GM18505 (cell line): ENCODE results near the gene ZNF112.

Source experiments
- ATAC-seq: cut with Tn5 transposase; IDR thresholded peaks from one replicate; pipeline ENCODE4 v1.9.1; 2021; ENCODE audit not compliant: unreplicated experiment
- POLR2A ChIP-seq: IDR thresholded peaks from 4 replicates; pipeline ENCODE4 v1.6.1; 2011; ENCODE audit warnings: borderline replicate concordance; ENCODE audit not compliant: insufficient read depth, insufficient read length; ENCODE audit errors: extremely low read depth

ZNF112 gene

DNA sequence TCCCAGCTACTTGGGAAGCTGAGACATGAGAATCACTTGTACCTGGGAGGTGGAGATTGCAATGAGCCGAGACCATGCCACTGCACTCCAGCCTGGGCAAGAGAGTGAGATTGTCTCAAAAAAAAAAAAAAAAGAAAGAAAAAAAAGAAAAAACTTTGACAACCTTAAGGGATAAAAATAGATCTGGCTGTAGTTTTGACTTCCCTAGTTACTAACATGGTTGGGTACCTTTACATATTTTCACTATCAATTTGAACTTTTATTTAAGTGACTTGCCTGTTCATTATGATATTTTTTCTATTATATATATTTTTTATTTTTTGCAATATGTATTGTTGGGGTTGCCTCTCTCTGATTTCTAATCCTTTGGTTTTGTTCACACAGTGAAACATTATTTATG, 43.2 kb downstream of the ZNF112 start:
- no peak for TF ChIP-seq POLR2A
- ATAC-seq, result no peak

DNA sequence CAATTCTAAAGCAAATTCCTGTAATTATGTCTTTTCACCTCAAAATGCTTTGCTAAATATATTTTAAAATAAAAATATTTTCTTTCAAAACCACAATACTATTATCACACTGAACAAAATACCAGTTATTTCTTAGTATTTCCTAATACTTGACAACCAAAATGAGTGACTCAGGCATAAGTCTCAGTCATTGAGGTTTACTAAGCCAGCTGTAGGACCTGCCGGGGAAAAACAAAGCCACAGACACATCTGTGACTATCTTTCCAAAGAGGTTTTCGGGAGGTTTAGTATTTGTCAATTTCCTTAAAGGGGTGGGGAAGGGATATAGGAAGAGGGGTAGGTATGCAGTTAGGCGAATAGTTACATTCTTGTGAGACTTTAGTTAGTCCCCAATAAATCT, 48.5 kb downstream of the ZNF112 start:
- TF ChIP-seq POLR2A, result no peak
- no peak for ATAC-seq

DNA sequence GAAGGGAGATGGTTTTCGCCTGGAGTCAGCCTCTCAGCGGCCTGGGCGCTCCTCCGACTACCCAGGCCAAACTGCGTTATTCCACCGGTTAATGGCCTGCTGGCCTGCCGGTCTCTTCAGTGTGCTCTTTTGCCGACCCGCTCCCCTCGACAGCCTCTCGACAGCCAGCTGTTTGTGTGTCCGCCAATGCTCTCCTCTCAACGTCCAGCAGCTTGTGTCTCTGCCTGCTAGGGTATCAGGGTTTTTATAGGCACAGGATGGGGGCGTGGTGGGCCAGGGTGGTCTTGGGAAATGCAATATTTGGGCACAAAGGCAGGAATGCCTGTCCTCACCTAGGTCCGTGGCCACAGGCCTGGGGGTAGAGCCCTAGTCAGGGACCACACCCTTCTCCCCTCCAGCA, 50.2 kb downstream of the ZNF112 start:
- TF ChIP-seq POLR2A, result no peak
- no peak for ATAC-seq

DNA sequence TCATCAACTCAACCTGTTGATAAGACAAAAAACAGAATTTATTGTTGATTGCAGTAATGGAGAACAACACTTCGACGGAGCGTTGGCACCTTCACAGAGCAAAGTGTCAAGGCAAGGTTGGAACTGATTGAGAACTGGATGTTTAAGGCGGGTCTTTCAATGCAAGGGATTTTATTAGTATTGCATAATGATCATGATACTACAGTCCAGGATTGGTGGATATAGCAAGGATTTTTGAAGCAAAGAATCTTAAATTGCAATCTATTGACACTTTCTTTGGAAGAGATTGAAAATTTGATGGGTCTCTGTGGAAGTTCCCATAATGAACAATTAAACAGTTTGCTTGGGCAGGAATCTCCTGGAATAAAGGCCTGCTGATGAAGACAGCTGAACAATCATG, 51.0 kb downstream of the ZNF112 start:
- TF ChIP-seq POLR2A, result no peak

DNA sequence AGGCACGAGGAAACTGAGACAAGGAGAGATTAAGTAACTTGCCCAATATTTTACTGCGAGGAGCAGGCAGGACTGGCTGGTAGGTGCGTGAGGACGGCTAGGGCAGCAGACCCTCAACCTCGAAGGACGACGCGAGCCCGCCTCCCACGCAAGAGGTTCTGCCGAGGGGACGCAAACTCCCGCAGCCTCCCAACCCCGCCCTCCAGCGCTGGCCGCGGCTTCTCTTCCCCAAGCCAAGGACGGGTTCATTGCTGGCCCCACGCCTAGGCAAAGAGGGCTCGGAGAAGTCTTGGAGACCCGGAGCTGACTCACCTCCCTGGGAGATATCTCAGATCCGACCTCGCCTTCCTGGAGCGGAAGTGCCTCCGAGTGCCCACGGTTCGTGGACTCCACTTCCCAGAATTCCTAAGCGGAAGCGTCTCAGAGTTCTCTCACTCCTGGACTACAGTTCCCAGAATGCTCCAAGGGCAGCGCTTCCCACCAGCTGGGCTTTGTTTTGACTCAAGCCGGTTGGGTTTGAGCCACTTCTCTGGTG, 51.8 kb downstream of the ZNF112 start, which contains the start of gene ZNF235:
Gene ZNF235 (minus strand): TSS at position 367 of the 535 bp plus-strand sequence. CDS start 1,621 bp downstream, outside the sequence.
- TF ChIP-seq POLR2A, result peak; percentile 75
- ATAC-seq, result peak; percentile 84

More for the DNA sequence above, 51.0 kb downstream of the ZNF112 start:
- ATAC-seq, result no peak

DNA sequence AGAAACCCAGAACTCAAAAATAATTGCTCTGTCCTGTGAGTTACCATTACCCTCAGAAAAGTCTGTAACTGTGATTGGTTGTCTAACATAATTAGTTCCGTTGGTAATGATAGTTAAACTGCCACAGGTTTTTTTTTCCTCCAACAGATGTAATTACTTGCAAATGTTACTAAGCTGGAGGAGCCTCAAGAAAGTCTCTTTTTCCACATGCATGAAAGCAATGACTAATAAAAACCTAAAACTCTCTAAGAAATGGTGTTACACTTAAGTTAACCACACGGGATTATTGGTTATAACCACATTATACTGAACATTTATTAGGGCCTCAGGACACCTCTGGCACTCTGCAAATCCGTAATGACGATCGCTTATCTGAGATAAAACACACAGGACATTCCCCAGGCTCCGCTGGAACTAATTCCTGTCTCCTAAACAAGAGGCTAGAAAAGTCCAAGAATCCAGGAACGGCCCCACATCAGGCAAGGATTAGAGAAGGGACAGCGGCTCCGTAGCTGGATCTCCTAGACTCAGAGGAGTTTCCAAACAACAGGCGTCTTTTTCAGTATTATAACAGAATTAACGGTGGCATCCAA, 52.4 kb downstream of the ZNF112 start:
- TF ChIP-seq POLR2A, result no peak
- no peak for ATAC-seq

DNA sequence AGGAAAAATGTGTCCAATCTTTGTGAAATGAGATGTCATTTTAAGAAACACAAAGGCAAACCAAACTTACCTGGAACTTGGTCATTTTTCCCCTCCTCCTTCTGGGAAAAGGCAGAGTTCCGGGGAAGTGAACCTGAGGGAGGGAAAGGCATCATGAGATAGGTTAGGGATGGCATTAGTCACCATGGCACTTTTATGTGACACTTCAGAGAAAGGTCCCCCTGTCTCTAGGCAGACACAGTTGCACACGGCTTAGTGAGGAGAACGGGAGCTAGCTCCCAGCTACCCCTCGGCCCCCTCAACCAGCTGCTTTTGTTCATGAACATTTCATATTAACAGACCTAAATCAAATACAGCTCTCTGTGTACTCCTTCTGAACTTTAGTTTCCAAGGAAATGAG, 53.2 kb downstream of the ZNF112 start:
- TF ChIP-seq POLR2A, result no peak
- ATAC-seq, result no peak

DNA sequence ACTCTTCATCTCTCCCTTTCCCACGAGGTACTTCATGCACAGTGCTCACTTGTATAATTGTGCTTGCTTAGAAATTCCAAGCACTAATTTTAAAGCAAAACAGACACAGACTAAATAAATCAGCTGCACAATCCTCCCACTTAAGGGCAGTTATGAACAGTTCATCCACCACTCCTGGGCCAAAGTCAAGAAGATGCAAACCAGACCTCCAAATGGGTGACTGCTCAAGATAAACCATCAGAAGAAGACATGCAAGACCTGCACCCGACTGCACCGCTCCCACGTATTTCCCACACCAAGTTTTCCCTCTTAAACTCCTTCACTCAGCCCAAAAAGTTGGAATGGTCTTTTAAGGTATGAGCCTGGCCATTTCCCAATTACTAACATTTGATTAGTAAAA, 71.5 kb downstream of the ZNF112 start:
- no peak for ATAC-seq
- TF ChIP-seq POLR2A, result no peak

DNA sequence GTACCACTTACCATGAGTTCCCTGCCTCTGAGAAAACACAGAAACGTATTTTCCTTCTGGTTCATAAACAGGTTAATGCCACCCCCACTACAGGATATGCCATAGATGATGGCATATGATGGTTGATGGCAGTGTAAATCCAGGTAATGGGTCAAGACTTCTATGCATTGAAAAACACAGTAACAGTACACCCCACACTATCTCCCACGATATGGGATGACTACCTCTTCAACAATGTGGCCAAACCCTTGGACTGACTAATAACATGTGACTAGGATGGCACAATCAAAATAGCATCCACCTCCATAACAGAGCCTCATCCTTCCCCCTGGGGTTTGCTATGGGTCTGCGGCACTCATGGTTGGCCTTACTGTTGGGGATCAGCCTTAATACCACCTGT, 73.6 kb downstream of the ZNF112 start:
- no peak for TF ChIP-seq POLR2A
- ATAC-seq, result no peak

DNA sequence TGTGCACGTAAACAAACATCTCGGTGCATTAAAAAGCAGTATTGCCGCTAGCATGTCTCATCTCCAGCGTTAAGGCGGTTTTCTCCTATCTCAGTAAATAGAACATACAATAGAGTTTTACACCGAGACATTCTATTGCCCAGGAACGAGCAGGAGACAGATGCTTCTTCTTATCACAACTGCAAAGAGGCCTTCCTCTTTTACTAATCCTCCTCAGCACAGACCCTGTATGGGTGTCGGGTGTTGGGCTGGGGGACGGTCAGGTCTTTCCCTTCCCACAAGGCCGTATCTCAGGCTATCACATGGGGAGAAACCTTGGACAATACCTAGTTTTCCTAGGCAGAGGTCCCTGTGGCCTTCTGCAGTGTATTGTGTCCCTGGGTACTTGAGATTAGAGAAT, 75.6 kb downstream of the ZNF112 start:
- no peak for ATAC-seq
- TF ChIP-seq POLR2A, result no peak

DNA sequence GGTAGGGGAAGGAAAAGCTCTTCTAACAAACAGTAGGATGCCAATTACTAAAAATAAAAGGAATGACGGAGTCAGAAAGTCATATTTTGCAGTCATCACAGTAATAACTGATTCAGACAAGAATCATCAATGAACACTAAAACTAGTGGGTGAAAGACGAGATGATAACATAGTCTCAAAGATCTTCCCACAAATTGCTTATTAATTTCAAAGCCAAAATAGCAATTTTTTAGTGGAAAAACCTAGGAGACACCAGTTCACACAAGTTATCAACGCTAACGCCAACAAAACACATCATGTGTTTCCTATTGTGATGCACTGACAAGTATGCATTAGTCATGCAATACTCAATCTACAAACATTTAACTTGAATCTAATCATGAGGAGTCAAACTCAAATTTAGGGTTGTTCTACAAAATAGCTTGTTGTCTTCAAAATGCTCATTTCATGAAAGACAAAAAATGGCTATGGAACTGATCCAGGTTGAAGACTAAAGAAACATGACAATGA, 78.2 kb downstream of the ZNF112 start:
- no peak for ATAC-seq
- no peak for TF ChIP-seq POLR2A

DNA sequence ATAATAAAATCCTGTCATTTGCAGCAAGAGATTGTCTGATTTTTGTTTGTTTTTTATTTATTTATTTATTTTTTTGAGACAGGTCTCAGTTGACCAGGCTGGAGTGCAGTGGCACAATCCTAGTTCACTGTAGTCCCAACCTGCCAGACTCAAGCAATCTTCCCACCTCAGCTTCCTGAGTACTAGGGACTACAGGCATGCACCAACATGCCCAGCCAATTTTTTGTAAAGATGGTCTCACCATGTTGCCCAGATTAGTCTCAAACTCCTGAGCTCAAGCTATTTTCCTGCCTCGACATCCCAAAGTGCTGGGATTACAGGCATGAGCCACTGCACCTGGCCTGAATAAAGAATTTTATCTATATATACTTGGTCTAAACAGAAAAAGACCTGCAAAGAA, 79.1 kb downstream of the ZNF112 start:
- no peak for ATAC-seq
- TF ChIP-seq POLR2A, result no peak
